GM12891 (cell line): ENCODE measurements around the gene TFCP2L1.
A peak's percentile ranks its signal among the peaks of the same experiment; 100 is the strongest.

Source experiments
- DNase-seq: peaks from one replicate; pipeline ENCODE4 v3.0.0; 2011; ENCODE audit warnings: low spot score; ENCODE audit not compliant: insufficient read length
- FAIRE-seq: peaks from 2 replicates; lab custom pipeline; 2011; peaks lifted over from hg19 to GRCh38; lab: Jason Lieb, UNC
- PAX5 ChIP-seq: IDR thresholded peaks from 2 replicates; pipeline ENCODE4 v1.6.1; 2011; ENCODE audit warnings: low read length, moderate library complexity, mild to moderate bottlenecking; ENCODE audit not compliant: insufficient read depth, severe bottlenecking
- POLR2A ChIP-seq: IDR thresholded peaks from 2 replicates; pipeline ENCODE4 v1.6.1; 2011; ENCODE audit warnings: low read depth, low read length, control low read depth
- POLR2AphosphoS5 ChIP-seq: IDR thresholded peaks from 2 replicates; pipeline ENCODE4 v1.6.1; 2011; ENCODE audit warnings: low read depth, low read length, control low read depth
- POU2F2 ChIP-seq: IDR thresholded peaks from 2 replicates; pipeline ENCODE4 v1.6.1; 2011; ENCODE audit warnings: low read depth, mild to moderate bottlenecking, control low read depth, low read length, moderate library complexity
- SPI1 ChIP-seq: IDR thresholded peaks from 2 replicates; pipeline ENCODE4 v1.6.1; 2011; ENCODE audit warnings: low read depth, low read length, control low read depth
- TAF1 ChIP-seq: IDR thresholded peaks from 2 replicates; pipeline ENCODE4 v1.6.1; 2011; ENCODE audit warnings: low read depth, low read length, control low read depth

Gene TFCP2L1

GRCh38 chr2:121295911-121296650 is 11.1 kb upstream of the TFCP2L1 start:
- FAIRE-seq (no peak), DNase-seq (no peak)
- TF ChIP-seq PAX5 = no peak
- no peak for TF ChIP-seq POLR2A
- TF ChIP-seq POLR2AphosphoS5 = no peak
- TF ChIP-seq POU2F2 = no peak
- no peak for TF ChIP-seq TAF1
- no peak for TF ChIP-seq SPI1

GRCh38 chr2:121294881-121295840 is 10.2 kb upstream of the TFCP2L1 start:
- no peak for TF ChIP-seq SPI1
- TF ChIP-seq POLR2A = no peak
- no peak for TF ChIP-seq PAX5
- TF ChIP-seq TAF1 = no peak
- no peak for TF ChIP-seq POU2F2
- DNase-seq (no peak), FAIRE-seq (no peak)

GRCh38 chr2:121293450-121294325 is 8.7 kb upstream of the TFCP2L1 start:
- FAIRE-seq (no peak), DNase-seq (no peak)
- TF ChIP-seq POU2F2 = no peak
- TF ChIP-seq POLR2A = no peak
- TF ChIP-seq PAX5 = no peak
- TF ChIP-seq SPI1 = no peak
- TF ChIP-seq POLR2AphosphoS5 = no peak
- no peak for TF ChIP-seq TAF1

GRCh38 chr2:121291251-121291580 is 6.2 kb upstream of the TFCP2L1 start:
- FAIRE-seq (no peak), DNase-seq (no peak)
- TF ChIP-seq TAF1 (no peak), POU2F2 (no peak), PAX5 (no peak), POLR2A (no peak), SPI1 (no peak), POLR2AphosphoS5 (no peak)

GRCh38 chr2:121289271-121289670 is 4.3 kb upstream of the TFCP2L1 start:
- no peak for TF ChIP-seq POLR2AphosphoS5
- TF ChIP-seq POU2F2 = no peak
- TF ChIP-seq TAF1 = no peak
- TF ChIP-seq PAX5 = no peak
- no peak for TF ChIP-seq SPI1
- no peak for TF ChIP-seq POLR2A
- DNase-seq (no peak), FAIRE-seq (no peak)

- peak; percentile 40; the same call in 1 of the 2 replicates for TF ChIP-seq SPI1
- no peak for TF ChIP-seq POU2F2
- no peak for TF ChIP-seq TAF1
- no peak for TF ChIP-seq POLR2A
- no peak for TF ChIP-seq PAX5
- TF ChIP-seq POLR2AphosphoS5 = no peak
- no peak for FAIRE-seq
These were observed 3.6 kb upstream of the TFCP2L1 start for GRCh38 chr2:121288454-121289231.

GRCh38 chr2:121287956-121288355 is 3.0 kb upstream of the TFCP2L1 start:
- DNase-seq = no peak
- TF ChIP-seq PAX5 (no peak), SPI1 (no peak), POLR2AphosphoS5 (no peak), POLR2A (no peak)
- no peak for FAIRE-seq

More at GRCh38 chr2:121288454-121289231, 3.6 kb upstream of the TFCP2L1 start:
- no peak for DNase-seq

- TF ChIP-seq TAF1 = no peak
- TF ChIP-seq POLR2AphosphoS5 = no peak
- no peak for TF ChIP-seq POLR2A
- TF ChIP-seq POU2F2 = no peak
- no peak for TF ChIP-seq PAX5
- TF ChIP-seq SPI1 = no peak
- DNase-seq = no peak
- FAIRE-seq = no peak
These were observed 2.3 kb upstream of the TFCP2L1 start for GRCh38 chr2:121287146-121287798.
